CD14-positive monocyte (primary cell): ENCODE measurements around the gene NTM. TPM values are rescaled to one million over a fixed set of nuclear protein-coding genes. Genes with fewer than 3 reads are reported as not detected.

Experiments used
- DNase-seq, 3 donors: peaks; one replicate each; pipeline ENCODE4 v3.0.0-alpha.2; 2011 to 2022
- H2AFZ ChIP-seq: 2 replicates; pipeline ENCODE4 v1.6.0; 2012; ENCODE audit warnings: mild to moderate bottlenecking, low read depth, low read length, inconsistent platforms; ENCODE audit not compliant: insufficient read depth, poor library complexity, severe bottlenecking
- H3K27ac ChIP-seq, 2 donors: 1 replicate in 1 of 2; 2 replicates in 1 of 2; pipeline ENCODE4 v1.5.1; 2012 to 2013; ENCODE audit warnings: low read length in 2 of 2, control low read depth in 1 of 2, inconsistent platforms in 1 of 2, low read depth in 1 of 2, mild to moderate bottlenecking in 1 of 2
- H3K27me3 ChIP-seq, 2 donors: one replicate each; pipeline versions ENCODE4 v1.6.0 to v1.6.1; 2011 to 2013; ENCODE audit warnings: low read length in 2 of 2; ENCODE audit not compliant: control insufficient read depth in 2 of 2, insufficient read depth in 2 of 2
- H3K36me3 ChIP-seq, 2 donors: replicated peaks in 1 of 2; 1 replicate in 1 of 2; 2 replicates in 1 of 2; pipeline versions ENCODE4 v1.5.1 to v1.6.1; 2012 to 2013; ENCODE audit warnings: low read length in 2 of 2, control low read depth in 1 of 2, inconsistent platforms in 1 of 2, mild to moderate bottlenecking in 1 of 2; ENCODE audit not compliant: insufficient read depth in 2 of 2, control insufficient read depth in 1 of 2
- H3K4me1 ChIP-seq, 2 donors: 1 replicate in 1 of 2; 2 replicates in 1 of 2; pipeline versions ENCODE4 v1.5.1 to v1.6.1; 2012 to 2013; ENCODE audit warnings: low read length in 2 of 2, control low read depth in 1 of 2, inconsistent platforms in 1 of 2, mild to moderate bottlenecking in 1 of 2, moderate library complexity in 1 of 2; ENCODE audit not compliant: insufficient read depth in 2 of 2, control insufficient read depth in 1 of 2
- H3K4me2 ChIP-seq: replicated peaks from 2 replicates; pipeline ENCODE3; 2012; ENCODE audit warnings: low read length, moderate library complexity, mild to moderate bottlenecking; ENCODE audit not compliant: poor library complexity, severe bottlenecking; ENCODE audit errors: extremely low read depth
- H3K4me3 ChIP-seq, 3 experiments: fragments of 200-600 bp in 1 of 3; sonication (generic) in 1 of 3; replicated peaks in 1 of 3; 1 replicate in 2 of 3; 2 replicates in 1 of 3; pipeline ENCODE4 v1.5.1; 2011 to 2013; ENCODE audit warnings: low read length in 3 of 3, mild to moderate bottlenecking in 3 of 3, control low read depth in 2 of 3, low read depth in 2 of 3, inconsistent platforms in 1 of 3, moderate library complexity in 1 of 3
- H3K79me2 ChIP-seq: 2 replicates; pipeline ENCODE4 v1.6.0; 2012; ENCODE audit warnings: mild to moderate bottlenecking, control low read depth, inconsistent platforms, low read length, moderate library complexity; ENCODE audit not compliant: insufficient read depth
- H3K9ac ChIP-seq: 2 replicates; pipeline ENCODE4 v1.6.0; 2017; ENCODE audit warnings: low read length, mild to moderate bottlenecking; ENCODE audit not compliant: insufficient read depth, poor library complexity, severe bottlenecking
- H3K9me3 ChIP-seq, 2 donors: replicated peaks in 1 of 2; 1 replicate in 1 of 2; 2 replicates in 1 of 2; pipeline versions ENCODE4 v1.5.1 to v1.6.1; 2012 to 2013; ENCODE audit warnings: low read length in 2 of 2, control low read depth in 1 of 2; ENCODE audit not compliant: control insufficient read depth in 1 of 2, insufficient read depth in 1 of 2
- H4K20me1 ChIP-seq: 2 replicates; pipeline ENCODE4 v1.6.0; 2012; ENCODE audit warnings: mild to moderate bottlenecking, low read length, control low read depth, moderate library complexity; ENCODE audit not compliant: insufficient read depth
- H3K27ac Mint-ChIP-seq, 7 donors: one replicate each; pipeline ENCODE4 v1.8.0; 2020; ENCODE audit warnings: mild to moderate bottlenecking in 7 of 7, mixed read lengths in 7 of 7, moderate library complexity in 6 of 7, inconsistent platforms in 2 of 7
- H3K27me3 Mint-ChIP-seq, 3 donors: one replicate each; pipeline ENCODE4 v1.8.0; 2021 to 2022; ENCODE audit warnings: low read depth in 3 of 3, mild to moderate bottlenecking in 3 of 3, mixed read lengths in 3 of 3, moderate library complexity in 3 of 3, inconsistent platforms in 1 of 3
- H3K36me3 Mint-ChIP-seq, 2 donors: one replicate each; pipeline ENCODE4 v1.8.0; 2020; ENCODE audit warnings: mixed read lengths in 2 of 2, inconsistent platforms in 1 of 2, mild to moderate bottlenecking in 1 of 2
- H3K4me1 Mint-ChIP-seq: one replicate; pipeline ENCODE4 v1.8.0; 2020; ENCODE audit warnings: mild to moderate bottlenecking, mixed read lengths
- H3K4me3 Mint-ChIP-seq, 2 donors: one replicate each; pipeline ENCODE4 v1.8.0; 2020; ENCODE audit warnings: mild to moderate bottlenecking in 2 of 2, mixed read lengths in 2 of 2, moderate library complexity in 1 of 2
- H3K9me3 Mint-ChIP-seq, 7 donors: one replicate each; pipeline ENCODE4 v1.8.0; 2020 to 2022; ENCODE audit warnings: mixed read lengths in 7 of 7, mild to moderate bottlenecking in 6 of 7, moderate library complexity in 6 of 7, inconsistent platforms in 2 of 7
- WGBS: methylation state at CpG from one replicate; pipeline ENCODE4 v1.1.5; 2013; ENCODE audit warnings: missing lambda C conversion rate; ENCODE audit not compliant: insufficient coverage; 5-methylcytosine and 5-hydroxymethylcytosine counted together
- intact Hi-C, 2 donors: fragments of 100-400 bp; cut with micrococcal nuclease; formaldehyde crosslinking; loops; one replicate each; pipeline versions ENCODE4 v1.15.0 to v1.15.1; 2023
- polyA plus RNA-seq, 3 donors: library from polyadenylated mRNA; depleted of rRNA in 1 of 3; unstranded in 2 of 3; stranded (reverse) in 1 of 3; fragments of 300-500 nt in 2 of 3; fragments of >200 nt in 1 of 3; fragmentation: Illumina TruSeq in 2 of 3; gene quantifications; 1 replicate in 2 of 3; 2 replicates in 1 of 3; pipeline ENCODE4 v1.2.3, GENCODE V29; 2012 to 2021
- TF ChIP-seq, protein P1 (sequence below): fragments of 200-600 bp; IDR thresholded peaks from one replicate; pipeline ENCODE4 v1.8.0; 2022; ENCODE audit warnings: antibody characterized with exemption, mild to moderate bottlenecking

NTM gene
- polyA plus RNA-seq, 3 donors = not detected

- Histone ChIP-seq H3K27me3 (no peaks in the 10 kb centered on the region), H3K4me3 (no peak overlapping the region), H3K27ac (no peak overlapping the region), H3K79me2 (no peaks in the 10 kb centered on the region), H3K9ac (no peak overlapping the region), H3K36me3 (no peaks in the 10 kb centered on the region), H3K9me3 (no peaks in the 10 kb centered on the region), H2AFZ (no peak overlapping the region), H3K4me1 (no peaks in the 10 kb centered on the region), H3K4me2 (no peak overlapping the region), H4K20me1 (no peaks in the 10 kb centered on the region)
- intact Hi-C loops = no loop called here
- Mint-ChIP-seq H3K27ac (no peak overlapping the region), H3K36me3 (no peaks in the 10 kb centered on the region), H3K9me3 (peaks cover 0 to 4% (median 0%) of the 10 kb centered on the region in 7 donors), H3K27me3 (peaks cover 0 to 6% (median 2%) of the 10 kb centered on the region in 3 donors), H3K4me3 (no peak overlapping the region), H3K4me1 (no peaks in the 10 kb centered on the region)
- 55% methylated on average over 5 of the region's 5 CpGs for WGBS
- DNase-seq = no peak
- TF ChIP-seq, protein P1, sequence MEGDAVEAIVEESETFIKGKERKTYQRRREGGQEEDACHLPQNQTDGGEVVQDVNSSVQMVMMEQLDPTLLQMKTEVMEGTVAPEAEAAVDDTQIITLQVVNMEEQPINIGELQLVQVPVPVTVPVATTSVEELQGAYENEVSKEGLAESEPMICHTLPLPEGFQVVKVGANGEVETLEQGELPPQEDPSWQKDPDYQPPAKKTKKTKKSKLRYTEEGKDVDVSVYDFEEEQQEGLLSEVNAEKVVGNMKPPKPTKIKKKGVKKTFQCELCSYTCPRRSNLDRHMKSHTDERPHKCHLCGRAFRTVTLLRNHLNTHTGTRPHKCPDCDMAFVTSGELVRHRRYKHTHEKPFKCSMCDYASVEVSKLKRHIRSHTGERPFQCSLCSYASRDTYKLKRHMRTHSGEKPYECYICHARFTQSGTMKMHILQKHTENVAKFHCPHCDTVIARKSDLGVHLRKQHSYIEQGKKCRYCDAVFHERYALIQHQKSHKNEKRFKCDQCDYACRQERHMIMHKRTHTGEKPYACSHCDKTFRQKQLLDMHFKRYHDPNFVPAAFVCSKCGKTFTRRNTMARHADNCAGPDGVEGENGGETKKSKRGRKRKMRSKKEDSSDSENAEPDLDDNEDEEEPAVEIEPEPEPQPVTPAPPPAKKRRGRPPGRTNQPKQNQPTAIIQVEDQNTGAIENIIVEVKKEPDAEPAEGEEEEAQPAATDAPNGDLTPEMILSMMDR = no peak
Measured at GRCh38 chr11:131649856-131650255, 279.4 kb downstream of the NTM start.

DNA sequence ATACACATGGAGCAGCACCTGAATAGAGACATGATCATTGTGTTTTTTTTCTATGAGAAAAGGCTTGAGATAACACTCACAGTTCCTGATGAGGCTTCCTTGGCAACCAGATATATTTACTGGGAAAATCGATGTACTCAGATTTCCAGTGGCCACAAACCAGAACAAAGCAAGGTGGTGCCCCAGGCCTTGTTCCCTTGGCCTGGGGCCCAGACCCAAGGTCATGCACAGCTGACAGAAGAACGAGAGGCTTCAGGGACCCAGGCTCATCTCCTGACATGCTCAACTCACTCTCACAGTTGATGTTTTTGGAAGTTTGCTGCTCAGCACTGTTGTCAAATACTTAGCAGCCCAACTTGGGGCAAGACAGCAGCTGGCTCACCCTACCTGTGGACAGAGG is 281.8 kb downstream of the NTM start:
- peaks cover 0 to 3% of the 10 kb centered on the region in 2 donors for H3K27me3 ChIP-seq
- Mint-ChIP-seq H3K9me3 (peaks cover 0 to 2% (median 0%) of the 10 kb centered on the region in 7 donors), H3K27ac (no peak overlapping the region), H3K4me3 (no peak overlapping the region), H3K27me3 (peaks cover 3 to 8% (median 5%) of the 10 kb centered on the region in 3 donors), H3K4me1 (peaks cover 1% of the 10 kb centered on the region), H3K36me3 (no peaks in the 10 kb centered on the region)
- DNase-seq = no peak
- no peak overlapping the region for H3K4me2 ChIP-seq
- no peaks in the 10 kb centered on the region for H3K79me2 ChIP-seq
- no peaks in the 10 kb centered on the region for H4K20me1 ChIP-seq
- H3K4me1 ChIP-seq = no peaks in the 10 kb centered on the region
- 83% methylated on average over 2 of the region's 2 CpGs for WGBS
- H3K36me3 ChIP-seq = no peaks in the 10 kb centered on the region
- no peak overlapping the region for H3K4me3 ChIP-seq
- intact Hi-C loops = no loop called here
- TF ChIP-seq, protein P1 = no peak
- H3K27ac ChIP-seq = no peak overlapping the region
- H3K9me3 ChIP-seq = no peaks in the 10 kb centered on the region
- no peak overlapping the region for H3K9ac ChIP-seq
- no peak overlapping the region for H2AFZ ChIP-seq
